Gastroesophageal sphincter (tissue), 4 donors: ENCODE measurements around the gene TSPAN9. TPM values are rescaled to one million over a fixed set of nuclear protein-coding genes. Genes with fewer than 3 reads are reported as not detected.

Experiments
- ATAC-seq: fragments of 150-250 bp; one replicate; pipeline ENCODE4 v1.9.1; 2016; ENCODE audit warnings: mild to moderate bottlenecking, moderate library complexity
- H3K27ac ChIP-seq, 4 donors: fragments of 200-600 bp; sonication (generic) in 3 of 4; 1 replicate in 3 of 4; 2 replicates in 1 of 4; pipeline ENCODE4 v1.5.1; 2016 to 2019
- H3K27me3 ChIP-seq: fragments of 200-600 bp; sonication (generic); one replicate; pipeline ENCODE4 v1.5.1; 2019
- H3K36me3 ChIP-seq, 2 donors: fragments of 200-600 bp; sonication (generic); one replicate each; pipeline ENCODE4 v1.5.1; 2019; ENCODE audit warnings: control low read depth in 1 of 2
- H3K4me1 ChIP-seq, 3 donors: fragments of 200-600 bp; sonication (generic); 1 replicate in 2 of 3; 2 replicates in 1 of 3; pipeline ENCODE4 v1.5.1; 2016 to 2019; ENCODE audit warnings: control low read depth in 2 of 3
- H3K4me3 ChIP-seq, 2 donors: fragments of 200-600 bp; sonication (generic); one replicate each; pipeline ENCODE4 v1.5.1; 2019; ENCODE audit warnings: mild to moderate bottlenecking in 1 of 2, moderate library complexity in 1 of 2
- H3K9me3 ChIP-seq, 3 donors: fragments of 200-600 bp; sonication (generic); one replicate each; pipeline ENCODE4 v1.5.1; 2017 to 2019; ENCODE audit warnings: control low read depth in 2 of 3
- CTCF ChIP-seq, 4 experiments: fragments of 200-600 bp in 2 of 4; fragments of 450-650 bp in 2 of 4; sonication (generic) in 1 of 4; IDR thresholded peaks; one replicate each; pipeline ENCODE4 v1.5.1; 2017 to 2019; ENCODE audit warnings: antibody characterized with exemption in 4 of 4, mild to moderate bottlenecking in 2 of 4, moderate library complexity in 2 of 4
- EP300 ChIP-seq: sonication (generic); formaldehyde crosslinking; IDR thresholded peaks from one replicate; pipeline ENCODE4 v1.6.1; 2017; ENCODE audit warnings: antibody characterized with exemption, mild to moderate bottlenecking
- POLR2A ChIP-seq, 2 donors: fragments of 450-650 bp; IDR thresholded peaks; one replicate each; pipeline ENCODE4 v1.6.1; 2017; ENCODE audit warnings: antibody characterized with exemption in 2 of 2, mild to moderate bottlenecking in 2 of 2, moderate library complexity in 1 of 2
- POLR2AphosphoS5 ChIP-seq: sonication (generic); formaldehyde crosslinking; IDR thresholded peaks from one replicate; pipeline ENCODE4 v1.6.1; 2017; ENCODE audit warnings: antibody characterized with exemption
- WGBS, 2 donors: methylation state at CpG; one replicate each; pipeline ENCODE4 v1.1.5; 2018; ENCODE audit warnings: low coverage in 1 of 2; 5-methylcytosine and 5-hydroxymethylcytosine counted together
- total RNA-seq, 4 donors: library from RNA; depleted of rRNA; stranded (reverse); fragments of >200 nt; gene quantifications; one replicate each; pipeline ENCODE4 v1.1.0, GENCODE V29; 2016

TSPAN9 gene
- total RNA-seq, 4 donors from 2014 or later, result 19.5 to 30.2 (median 26.0) TPM

GRCh38 chr12:3140284-3140683 lies 63.1 kb downstream of the TSPAN9 start:
- no peak overlapping the region for H3K27ac ChIP-seq
- WGBS, 2 donors, result 77 to 80% methylated on average over 6 to 9 of the region's 9 CpGs
- H3K27me3 ChIP-seq, result no peaks in the 10 kb centered on the region
- no peaks in the 10 kb centered on the region for H3K36me3 ChIP-seq
- ATAC-seq, result no peak
- TF ChIP-seq POLR2A (IDR thresholded peaks at IDR 0.05), result no peak
- TF ChIP-seq EP300, result no peak
- H3K9me3 ChIP-seq, result no peaks in the 10 kb centered on the region
- peaks cover 0 to 35% (median 9%) of the 10 kb centered on the region in 3 donors for H3K4me1 ChIP-seq
- H3K4me3 ChIP-seq, result no peak overlapping the region

- 100% methylated on average over 1 of the region's 25 CpGs; no CpG with 5 or more reads in 1 of the 2 donors for WGBS, 2 donors
- Histone ChIP-seq H3K36me3 (no peaks in the 10 kb centered on the region), H3K27me3 (no peaks in the 10 kb centered on the region), H3K4me1 (peaks cover 0 to 25% (median 9%) of the 10 kb centered on the region in 3 donors), H3K27ac (no peak overlapping the region), H3K9me3 (no peaks in the 10 kb centered on the region), H3K4me3 (no peak overlapping the region)
- ATAC-seq, result no peak
- no peak for TF ChIP-seq CTCF (IDR thresholded peaks at IDR 0.05)
- no peak for TF ChIP-seq POLR2AphosphoS5
- no peak for TF ChIP-seq EP300
- TF ChIP-seq POLR2A (IDR thresholded peaks at IDR 0.05), result no peak
Measured at GRCh38 chr12:3141339-3142321, 64.5 kb downstream of the TSPAN9 start.

- Histone ChIP-seq H3K27me3 (no peaks in the 10 kb centered on the region), H3K36me3 (no peaks in the 10 kb centered on the region), H3K4me1 (peaks cover 0 to 17% (median 3%) of the 10 kb centered on the region in 3 donors), H3K9me3 (no peaks in the 10 kb centered on the region), H3K4me3 (no peak overlapping the region), H3K27ac (no peak overlapping the region)
- ATAC-seq, result no peak
- TF ChIP-seq POLR2AphosphoS5 (no peak), POLR2A (IDR thresholded peaks at IDR 0.05) (no peak), EP300 (no peak), CTCF (IDR thresholded peaks at IDR 0.05) (no peak)
- WGBS, 2 donors, result 85% methylated on average over 14 of the region's 14 CpGs; no CpG with 5 or more reads in 1 of the 2 donors
Measured at GRCh38 chr12:3142386-3142785, 65.2 kb downstream of the TSPAN9 start.

GRCh38 chr12:3144495-3144894 lies 67.3 kb downstream of the TSPAN9 start:
- no peak for ATAC-seq
- TF ChIP-seq POLR2AphosphoS5, result no peak
- no peaks in the 10 kb centered on the region for H3K27me3 ChIP-seq
- WGBS, 2 donors, result 100% methylated on average over 1 to 2 of the region's 7 CpGs
- no peak overlapping the region for H3K4me3 ChIP-seq
- no peak overlapping the region for H3K27ac ChIP-seq
- H3K36me3 ChIP-seq, result no peaks in the 10 kb centered on the region
- H3K4me1 ChIP-seq, result peaks cover 0 to 18% (median 6%) of the 10 kb centered on the region in 3 donors
- no peaks in the 10 kb centered on the region for H3K9me3 ChIP-seq

- no peaks in the 10 kb centered on the region for H3K9me3 ChIP-seq
- H3K27ac ChIP-seq, result no peak overlapping the region
- TF ChIP-seq CTCF (IDR thresholded peaks at IDR 0.05), result no peak
- H3K27me3 ChIP-seq, result no peaks in the 10 kb centered on the region
- peaks cover 0 to 24% (median 9%) of the 10 kb centered on the region in 3 donors for H3K4me1 ChIP-seq
- no peaks in the 10 kb centered on the region for H3K36me3 ChIP-seq
- H3K4me3 ChIP-seq, result no peak overlapping the region
- no peak for ATAC-seq
- 82% methylated on average over 9 to 10 of the region's 13 CpGs for WGBS, 2 donors
Measured at GRCh38 chr12:3145033-3145432, 67.9 kb downstream of the TSPAN9 start.
